Keratinocyte (primary cell): ENCODE results near the gene HDAC7. TPM values are rescaled to one million over a fixed set of nuclear protein-coding genes. Genes with fewer than 3 reads are reported as not detected.

Source experiments
- DNase-seq: peaks from one replicate; pipeline ENCODE4 v3.0.0-alpha.2; 2011; ENCODE audit warnings: low read depth, missing footprints, low spot score
- FAIRE-seq: peaks from 2 replicates; lab custom pipeline; 2011; peaks lifted over from hg19 to GRCh38; lab: Jason Lieb, UNC
- H2AFZ ChIP-seq: 2 replicates; pipeline ENCODE4 v1.6.0; 2012; ENCODE audit warnings: low read length, control low read depth, inconsistent platforms; ENCODE audit not compliant: control insufficient read depth
- H3K27ac ChIP-seq: 2 replicates; pipeline ENCODE4 v1.5.1; 2011; ENCODE audit warnings: low read length; ENCODE audit not compliant: control insufficient read depth, insufficient read depth
- H3K27me3 ChIP-seq: 3 replicates; pipeline ENCODE4 v1.6.0; 2011; ENCODE audit warnings: low read length; ENCODE audit not compliant: control insufficient read depth, insufficient read depth; ENCODE audit errors: extremely low read depth
- H3K36me3 ChIP-seq, 2 experiments: 2 replicates in 1 of 2; 3 replicates in 1 of 2; pipeline ENCODE4 v1.5.1; 2011; ENCODE audit warnings: low read length in 2 of 2, mild to moderate bottlenecking in 1 of 2; ENCODE audit not compliant: control insufficient read depth in 2 of 2, insufficient read depth in 2 of 2; ENCODE audit errors: extremely low read depth in 1 of 2
- H3K4me1 ChIP-seq: 3 replicates; pipeline ENCODE4 v1.5.1; 2011; ENCODE audit warnings: low read length; ENCODE audit not compliant: control insufficient read depth, insufficient read depth; ENCODE audit errors: extremely low read depth
- H3K4me2 ChIP-seq: 3 replicates; pipeline ENCODE4 v1.6.0; 2011; ENCODE audit warnings: low read depth, low read length; ENCODE audit not compliant: control insufficient read depth, insufficient read depth; ENCODE audit errors: extremely low read depth
- H3K4me3 ChIP-seq, 3 experiments: fragments of 200-600 bp in 1 of 3; sonication (generic) in 1 of 3; 2 replicates in 2 of 3; 3 replicates in 1 of 3; pipeline ENCODE4 v1.5.1; 2011 to 2016; ENCODE audit warnings: low read length in 3 of 3, mild to moderate bottlenecking in 3 of 3, control low read depth in 2 of 3, inconsistent platforms in 1 of 3, low read depth in 1 of 3, mixed read lengths in 1 of 3, mixed run types in 1 of 3, moderate library complexity in 1 of 3; ENCODE audit not compliant: control insufficient read depth in 2 of 3, insufficient read depth in 2 of 3; ENCODE audit errors: extremely low read depth in 1 of 3
- H3K79me2 ChIP-seq: 2 replicates; pipeline ENCODE4 v1.6.0; 2012; ENCODE audit warnings: low read length; ENCODE audit not compliant: control insufficient read depth, insufficient read depth
- H3K9ac ChIP-seq: 3 replicates; pipeline ENCODE4 v1.6.0; 2011; ENCODE audit warnings: low read length; ENCODE audit not compliant: control insufficient read depth, insufficient read depth; ENCODE audit errors: extremely low read depth
- H3K9me1 ChIP-seq: 3 replicates; pipeline ENCODE4 v1.6.0; 2011; ENCODE audit warnings: low read length; ENCODE audit not compliant: control insufficient read depth, insufficient read depth; ENCODE audit errors: extremely low read depth
- H3K9me3 ChIP-seq: 2 replicates; pipeline ENCODE4 v1.5.1; 2012; ENCODE audit warnings: low read depth, low read length; ENCODE audit not compliant: control insufficient read depth
- H4K20me1 ChIP-seq: 3 replicates; pipeline ENCODE4 v1.6.0; 2011; ENCODE audit warnings: low read length; ENCODE audit not compliant: control insufficient read depth, insufficient read depth; ENCODE audit errors: extremely low read depth
- CTCF ChIP-seq, 3 experiments: IDR thresholded peaks in 1 of 3; conservative IDR thresholded peaks in 1 of 3; optimal IDR thresholded peaks in 1 of 3; 2 replicates in 2 of 3; 3 replicates in 1 of 3; pipeline versions ENCODE3 to v1.5.1; 2011; ENCODE audit warnings: low read length in 3 of 3, mild to moderate bottlenecking in 3 of 3, moderate library complexity in 2 of 3, control low read depth in 1 of 3, inconsistent platforms in 1 of 3; ENCODE audit not compliant: insufficient read depth in 2 of 3; ENCODE audit errors: extremely low read depth in 1 of 3
- EZH2 ChIP-seq: IDR thresholded peaks from one replicate; pipeline ENCODE4 v1.6.1; 2012; ENCODE audit warnings: inconsistent platforms, mild to moderate bottlenecking, low read length, moderate library complexity
- dilution Hi-C: fragments of 300-500 bp; cut with MboI; formaldehyde crosslinking; loops from one replicate; pipeline ENCODE4 v1.7.0; 2020; ENCODE audit warnings: low sequenced_read_pairs; ENCODE audit not compliant: extremely low pct_ligation_motif_present
- polyA plus RNA-seq, 5 experiments: library from polyadenylated mRNA; depleted of rRNA in 3 of 5; stranded (reverse) in 3 of 5; stranded (forward) in 1 of 5; unstranded in 1 of 5; fragments of >200 nt; gene quantifications; 1 replicate in 1 of 5; 2 replicates in 3 of 5; 3 replicates in 1 of 5; pipeline versions ENCODE4 v1.2.1 to v1.2.3, GENCODE V29; 2011 to 2012; ENCODE audit warnings: missing spikeins in 2 of 5, low read depth in 1 of 5, low replicate concordance in 1 of 5

Gene HDAC7
- polyA plus RNA-seq, 1 donor (not counting 4 experiments of a cell fraction or from before 2014, with no cell fraction given), result 17.0 TPM

GRCh38 chr12:47791351-47791746 lies 28.4 kb downstream of the HDAC7 start:
- Histone ChIP-seq H3K79me2 (no peaks in the 10 kb centered on the region), H3K27me3 (no peaks in the 10 kb centered on the region), H3K27ac (no peak overlapping the region), H3K9ac (no peak overlapping the region), H3K4me1 (no peaks in the 10 kb centered on the region), H3K4me3 (no peak overlapping the region), H3K9me1 (no peaks in the 10 kb centered on the region), H2AFZ (no peak overlapping the region), H3K36me3 (peaks cover 52 to 66% of the 10 kb centered on the region in 2 experiments), H3K9me3 (no peaks in the 10 kb centered on the region), H4K20me1 (no peaks in the 10 kb centered on the region), H3K4me2 (no peak overlapping the region)
- TF ChIP-seq EZH2, result no peak
- TF ChIP-seq CTCF (optimal IDR thresholded peaks at IDR 0.05 in 1 of 3, IDR thresholded peaks at IDR 0.05 in 1 of 3, conservative IDR thresholded peaks at IDR 0.05 in 1 of 3; ENCODE audit: extremely low read depth in 1 of 3, insufficient read depth in 2 of 3, low read length in 3 of 3), result no peak
- DNase-seq (no peak), FAIRE-seq (no peak)
- dilution Hi-C loops, result no loop called here

- H3K4me2 ChIP-seq, result no peak overlapping the region
- H3K79me2 ChIP-seq, result no peaks in the 10 kb centered on the region
- dilution Hi-C loops, result no loop called here
- H3K4me1 ChIP-seq, result no peaks in the 10 kb centered on the region
- TF ChIP-seq EZH2 (no peak), CTCF (optimal IDR thresholded peaks at IDR 0.05 in 1 of 3, IDR thresholded peaks at IDR 0.05 in 1 of 3, conservative IDR thresholded peaks at IDR 0.05 in 1 of 3; ENCODE audit: extremely low read depth in 1 of 3, insufficient read depth in 2 of 3, low read length in 3 of 3) (no peak)
- H3K4me3 ChIP-seq, result no peak overlapping the region
- H2AFZ ChIP-seq, result no peak overlapping the region
- DNase-seq, result no peak
- H3K27me3 ChIP-seq, result no peaks in the 10 kb centered on the region
- no peaks in the 10 kb centered on the region for H4K20me1 ChIP-seq
- H3K9ac ChIP-seq, result no peak overlapping the region
- no peak for FAIRE-seq
- no peaks in the 10 kb centered on the region for H3K9me3 ChIP-seq
- H3K9me1 ChIP-seq, result no peaks in the 10 kb centered on the region
- peaks cover 57 to 67% of the 10 kb centered on the region in 2 experiments for H3K36me3 ChIP-seq
- H3K27ac ChIP-seq, result no peak overlapping the region
These were observed 28.9 kb downstream of the HDAC7 start for GRCh38 chr12:47790676-47791350.
